A673 (cell line): ENCODE data around the gene NECAB2.

ENCODE experiments used
- CTCF ChIP-seq: fragments of 300-800, 200-600 bp; sonication (generic); conservative IDR thresholded peaks from 2 replicates; pipeline ENCODE4 v1.5.1; 2017; ENCODE audit warnings: low read depth, mild to moderate bottlenecking, antibody characterized with exemption, low read length, moderate library complexity, mixed read lengths
- EZH2 ChIP-seq: fragments of 200-600 bp; sonication (generic); IDR thresholded peaks from 2 replicates; pipeline ENCODE4 v1.6.1; 2017; ENCODE audit warnings: borderline replicate concordance, low read depth, mild to moderate bottlenecking, mixed read lengths, antibody characterized with exemption, low read length; ENCODE audit not compliant: poor library complexity, severe bottlenecking

- TF ChIP-seq CTCF = no peak
- no peak for TF ChIP-seq EZH2
Measured at GRCh38 chr16:84027625-84028024, 59.6 kb downstream of the NECAB2 start.
